K562 (cell line): ENCODE results near the gene IQCE. TPM values are rescaled to one million over a fixed set of nuclear protein-coding genes. Genes with fewer than 3 reads are reported as not detected.

Experiments used
- ATAC-seq: fragments of 200-7000 bp; cut with Tn5 transposase; 3 replicates; pipeline ENCODE4 v1.9.1; 2020; ENCODE audit warnings: moderate library complexity
- BruUV-seq: library from RNA; stranded (reverse); fragments of 400-500 nt; replicated peaks from 2 replicates; lab custom pipeline; 2021; lab: Mats Ljungman, UMichigan
- CTCF ChIA-PET: fragments of 300-600 bp; formaldehyde crosslinking; extraction: SDS; loops from one replicate; lab custom pipeline; 2021; ENCODE audit warnings: low intra/inter-chr PET ratio; lab: Yijun Ruan, JAX
- POLR2A ChIA-PET: fragments of 300-600, 350-650 bp; sonication (Branson Sonifier 250); formaldehyde crosslinking; extraction: SDS; loops from one replicate; lab custom pipeline; 2021; ENCODE audit warnings: antibody characterized with exemption, inconsistent platforms; lab: Yijun Ruan, JAX
- DNase-seq, 4 experiments: peaks; one replicate each; pipeline versions ENCODE4 v3.0.0 to v3.0.0-alpha.2; 2011 to 2018; ENCODE audit warnings: low spot score in 3 of 4, mixed read lengths in 3 of 4; ENCODE audit errors: extremely low read depth in 1 of 4
- FAIRE-seq: peaks from 2 replicates; lab custom pipeline; 2011; peaks lifted over from hg19 to GRCh38; lab: Jason Lieb, UNC
- H2AFZ ChIP-seq: 2 replicates; pipeline ENCODE4 v1.6.0; 2011; ENCODE audit warnings: low read depth, low read length, control low read depth, inconsistent platforms
- H3K27ac ChIP-seq: fragments of 200-600 bp; 3 replicates; pipeline ENCODE4 v1.8.0; 2011; ENCODE audit warnings: low read depth, mild to moderate bottlenecking, control low read depth, inconsistent platforms, low read length, moderate library complexity, mixed read lengths; ENCODE audit errors: extremely low read depth
- H3K27me3 ChIP-seq, 2 experiments: fragments of 300-600 bp in 1 of 2; 2 replicates in 1 of 2; 3 replicates in 1 of 2; pipeline versions ENCODE4 v1.6.0 to v1.8.0; 2011; ENCODE audit warnings: inconsistent platforms in 2 of 2, low read length in 2 of 2, mild to moderate bottlenecking in 1 of 2, mixed read lengths in 1 of 2, moderate library complexity in 1 of 2; ENCODE audit not compliant: control insufficient read depth in 2 of 2, insufficient read depth in 2 of 2
- H3K36me3 ChIP-seq: fragments of 300-600 bp; 3 replicates; pipeline ENCODE4 v1.8.0; 2011; ENCODE audit warnings: mild to moderate bottlenecking, low read length, inconsistent platforms; ENCODE audit not compliant: control insufficient read depth, insufficient read depth
- H3K4me1 ChIP-seq, 2 experiments: fragments of 200-600 bp in 1 of 2; replicated peaks in 1 of 2; 2 replicates in 1 of 2; 3 replicates in 1 of 2; pipeline versions ENCODE4 v1.5.1 to v1.8.0; 2011; ENCODE audit warnings: inconsistent platforms in 2 of 2, low read length in 2 of 2, mild to moderate bottlenecking in 1 of 2, mixed read lengths in 1 of 2, moderate library complexity in 1 of 2; ENCODE audit not compliant: control insufficient read depth in 2 of 2, insufficient read depth in 2 of 2
- H3K4me2 ChIP-seq: 2 replicates; pipeline ENCODE4 v1.6.1; 2011; ENCODE audit warnings: low read length, control low read depth, inconsistent platforms, mixed read lengths; ENCODE audit not compliant: insufficient read depth
- H3K4me3 ChIP-seq: fragments of 200-600 bp; sonication (generic), shearing (Covaris generic); 2 replicates; pipeline ENCODE4 v1.5.1; 2016; ENCODE audit warnings: control low read depth, inconsistent platforms
- H3K79me2 ChIP-seq: fragments of 200-600 bp; 3 replicates; pipeline ENCODE4 v1.8.0; 2011; ENCODE audit warnings: low read length, inconsistent platforms; ENCODE audit not compliant: control insufficient read depth, insufficient read depth
- H3K9ac ChIP-seq, 2 experiments: 2 replicates each; pipeline versions ENCODE4 v1.6.0 to v1.6.1; 2011; ENCODE audit warnings: low read depth in 2 of 2, low read length in 2 of 2, control low read depth in 1 of 2, inconsistent platforms in 1 of 2, mild to moderate bottlenecking in 1 of 2, mixed read lengths in 1 of 2; ENCODE audit not compliant: insufficient read depth in 1 of 2
- H3K9me1 ChIP-seq: one replicate; pipeline ENCODE4 v1.6.0; 2011; ENCODE audit warnings: inconsistent platforms, mild to moderate bottlenecking, low read length, moderate library complexity; ENCODE audit not compliant: control insufficient read depth, insufficient read depth
- H3K9me3 ChIP-seq: replicated peaks from 2 replicates; pipeline ENCODE4 v1.5.1; 2011; ENCODE audit warnings: low read depth, low read length, inconsistent platforms; ENCODE audit not compliant: control insufficient read depth, insufficient read depth
- H4K20me1 ChIP-seq: replicated peaks from 2 replicates; pipeline ENCODE4 v1.6.1; 2011; ENCODE audit warnings: low read length, inconsistent platforms, mixed read lengths; ENCODE audit not compliant: control insufficient read depth, insufficient read depth
- EGR1 ChIP-seq: fragments of 450-650 bp; conservative IDR thresholded peaks from 2 replicates; pipeline ENCODE4 v1.6.1; 2017; ENCODE audit warnings: mild to moderate bottlenecking
- FOS ChIP-seq: IDR thresholded peaks from 3 replicates; pipeline ENCODE4 v1.6.1; 2011; ENCODE audit not compliant: insufficient read length; ENCODE audit errors: extremely low read depth
- HNRNPL ChIP-seq: fragments of 200-400 bp; formaldehyde crosslinking; IDR thresholded peaks from 2 replicates; pipeline ENCODE4 v1.6.1; 2017; ENCODE audit warnings: low read depth, mild to moderate bottlenecking, low read length
- KDM2B ChIP-seq: fragments of 250-450 bp; sonication (Bioruptor Pico); IDR thresholded peaks from 2 replicates; pipeline ENCODE4 v1.8.0; 2021; ENCODE audit warnings: mild to moderate bottlenecking, moderate library complexity
- NR4A1 ChIP-seq, 2 experiments: fragments of 250-450 bp in 1 of 2; fragments of 450-650 bp in 1 of 2; sonication (Bioruptor Pico) in 1 of 2; IDR thresholded peaks; 2 replicates each; pipeline versions ENCODE4 v1.4.0 to v1.6.1; 2016 to 2020; ENCODE audit warnings: mild to moderate bottlenecking in 2 of 2, missing compliant biosample characterization in 1 of 2, missing genetic modification characterization in 1 of 2, moderate library complexity in 1 of 2
- SAFB ChIP-seq: fragments of 200-400 bp; formaldehyde crosslinking; IDR thresholded peaks from 2 replicates; pipeline ENCODE4 v1.6.1; 2017; ENCODE audit warnings: low read depth, low read length, borderline replicate concordance
- SAFB2 ChIP-seq: fragments of 200-400 bp; formaldehyde crosslinking; IDR thresholded peaks from 2 replicates; pipeline ENCODE4 v1.6.1; 2018; ENCODE audit warnings: borderline replicate concordance, low read length, low read depth, moderate library complexity; ENCODE audit not compliant: severe bottlenecking
- TAL1 ChIP-seq: fragments of 450-650 bp; IDR thresholded peaks from 2 replicates; pipeline ENCODE4 v1.6.1; 2016; ENCODE audit warnings: mild to moderate bottlenecking
- ZNF133 ChIP-seq: fragments of 250-450 bp; sonication (Bioruptor Pico); IDR thresholded peaks from 2 replicates; pipeline ENCODE4 v1.4.0; 2020; ENCODE audit warnings: mild to moderate bottlenecking
- ZNF589 ChIP-seq: fragments of 200-800 bp; sonication (Bioruptor generic); IDR thresholded peaks from 2 replicates; pipeline ENCODE4 v1.6.1; 2016; ENCODE audit warnings: low read depth, missing genetic modification characterization, missing compliant biosample characterization
- WGBS: fragments of 100-300 bp; shearing (Covaris generic); methylation state at CpG from one replicate; pipeline ENCODE4 v1.1.6; 2016; ENCODE audit warnings: low coverage, mixed read lengths; ENCODE audit not compliant: insufficient coverage; ENCODE audit errors: missing lambda C conversion rate; 5-methylcytosine and 5-hydroxymethylcytosine counted together
- in situ Hi-C: fragments of 300-500 bp; cut with MboI; formaldehyde crosslinking; loops from 4 replicates; pipeline ENCODE4 v1.15.0; 2018; ENCODE audit warnings: inconsistent platforms, mixed read lengths
- intact Hi-C: fragments of 100-400 bp; cut with micrococcal nuclease; formaldehyde crosslinking; loops from 2 replicates; pipeline ENCODE4 v1.14.2; 2022
- polyA plus RNA-seq, 8 experiments: library from polyadenylated mRNA; depleted of rRNA in 4 of 8; stranded (reverse) in 5 of 8; unstranded in 3 of 8; fragments of >200 nt; fragmentation: Nextera tagmentation in 2 of 8; fragmentation: Illumina TruSeq in 1 of 8; extraction: Ambion mirVana in 2 of 8; extraction: Trizol in 1 of 8; gene quantifications; 2 replicates each; pipeline versions ENCODE4 v1.2.1 to v1.2.3, GENCODE V29; 2011 to 2014; ENCODE audit warnings: inconsistent platforms in 1 of 8, missing spikeins in 1 of 8
- total RNA-seq, 7 experiments: library from RNA; depleted of rRNA in 6 of 7; stranded (reverse); fragments of >200 nt in 6 of 7; fragmentation: Illumina TruSeq in 2 of 7; extraction: Trizol in 2 of 7; gene quantifications; 2 replicates each; pipeline versions ENCODE4 v1.2.1 to v1.2.3, GENCODE V29; 2011 to 2021; ENCODE audit warnings: low replicate concordance in 1 of 7
- TF ChIP-seq, protein P1 (sequence below): sonication (generic); formaldehyde crosslinking; IDR thresholded peaks from 2 replicates; pipeline ENCODE4 v1.8.1; 2023; ENCODE audit warnings: mild to moderate bottlenecking, missing genetic modification reagents
- TF ChIP-seq, protein P2 (sequence below), 2 experiments: fragments of 450-650 bp in 1 of 2; sonication (generic) in 1 of 2; formaldehyde crosslinking in 1 of 2; IDR thresholded peaks in 1 of 2; conservative IDR thresholded peaks in 1 of 2; 2 replicates each; pipeline versions ENCODE4 v1.6.1 to v1.8.1; 2016 to 2023; ENCODE audit warnings: mild to moderate bottlenecking in 2 of 2, moderate library complexity in 2 of 2, inconsistent platforms in 1 of 2, missing genetic modification reagents in 1 of 2
- TF ChIP-seq, protein P3 (sequence below): fragments of 200-800 bp; sonication (Bioruptor generic); IDR thresholded peaks from 2 replicates; pipeline ENCODE4 v1.6.1; 2017; ENCODE audit warnings: missing genetic modification characterization, missing compliant biosample characterization
- TF ChIP-seq, protein P4 (sequence below), 2 experiments: fragments of 450-650 bp; IDR thresholded peaks; 2 replicates each; pipeline ENCODE4 v1.6.1; 2016

Gene IQCE
- total and polyA plus RNA-seq, 9 of the 15 experiments (the other 6 are each of a cell fraction or from before 2014, with no cell fraction given): 0.18 to 8.5 (median 4.2) TPM

DNA sequence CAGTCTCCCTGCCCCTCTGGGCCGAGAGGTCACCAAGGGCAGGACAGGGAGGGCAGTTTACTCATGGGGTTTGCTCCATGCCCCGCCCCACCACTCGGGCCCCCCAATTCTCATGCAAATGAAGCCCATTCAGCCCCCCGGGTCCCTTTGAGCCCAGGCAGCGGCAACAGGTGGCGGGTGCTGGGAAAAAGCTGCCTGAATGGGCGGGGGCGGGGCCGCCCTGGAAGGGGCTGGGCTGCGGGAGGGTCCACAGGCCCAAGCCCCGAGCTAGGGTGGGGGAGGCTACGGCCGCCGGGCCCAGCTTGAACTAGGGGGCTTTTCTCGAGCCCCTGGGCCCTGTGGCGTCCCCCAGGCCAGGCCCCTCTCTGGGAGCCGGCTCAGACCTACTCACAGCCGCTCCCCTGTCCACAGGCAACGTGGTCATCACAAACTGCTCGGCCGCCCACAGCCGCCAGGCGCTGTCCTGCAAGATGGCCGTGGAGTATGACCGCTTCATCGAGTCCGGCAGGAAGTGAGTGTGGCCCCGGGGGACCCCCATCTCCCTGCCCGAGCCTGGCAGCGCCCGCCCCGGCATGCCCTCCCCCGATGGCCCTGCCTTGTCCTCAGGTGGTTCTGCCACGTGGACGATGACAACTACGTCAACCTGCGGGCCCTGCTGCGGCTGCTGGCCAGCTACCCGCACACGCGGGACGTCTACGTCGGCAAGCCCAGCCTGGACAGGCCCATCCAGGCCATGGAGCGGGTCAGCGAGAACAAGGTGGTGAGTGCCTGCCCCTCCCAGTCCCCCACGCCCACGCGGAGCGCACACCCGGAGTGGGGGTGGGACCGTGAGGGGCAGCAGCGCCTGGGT lies 33.7 kb upstream of the IQCE start:
- no peak overlapping the region for H3K4me2 ChIP-seq
- no TSS peak for BruUV-seq
- TF ChIP-seq, protein P1, sequence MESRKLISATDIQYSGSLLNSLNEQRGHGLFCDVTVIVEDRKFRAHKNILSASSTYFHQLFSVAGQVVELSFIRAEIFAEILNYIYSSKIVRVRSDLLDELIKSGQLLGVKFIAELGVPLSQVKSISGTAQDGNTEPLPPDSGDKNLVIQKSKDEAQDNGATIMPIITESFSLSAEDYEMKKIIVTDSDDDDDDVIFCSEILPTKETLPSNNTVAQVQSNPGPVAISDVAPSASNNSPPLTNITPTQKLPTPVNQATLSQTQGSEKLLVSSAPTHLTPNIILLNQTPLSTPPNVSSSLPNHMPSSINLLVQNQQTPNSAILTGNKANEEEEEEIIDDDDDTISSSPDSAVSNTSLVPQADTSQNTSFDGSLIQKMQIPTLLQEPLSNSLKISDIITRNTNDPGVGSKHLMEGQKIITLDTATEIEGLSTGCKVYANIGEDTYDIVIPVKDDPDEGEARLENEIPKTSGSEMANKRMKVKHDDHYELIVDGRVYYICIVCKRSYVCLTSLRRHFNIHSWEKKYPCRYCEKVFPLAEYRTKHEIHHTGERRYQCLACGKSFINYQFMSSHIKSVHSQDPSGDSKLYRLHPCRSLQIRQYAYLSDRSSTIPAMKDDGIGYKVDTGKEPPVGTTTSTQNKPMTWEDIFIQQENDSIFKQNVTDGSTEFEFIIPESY: peak; percentile 96
- TF ChIP-seq, protein P2, sequence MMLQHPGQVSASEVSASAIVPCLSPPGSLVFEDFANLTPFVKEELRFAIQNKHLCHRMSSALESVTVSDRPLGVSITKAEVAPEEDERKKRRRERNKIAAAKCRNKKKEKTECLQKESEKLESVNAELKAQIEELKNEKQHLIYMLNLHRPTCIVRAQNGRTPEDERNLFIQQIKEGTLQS (IDR thresholded peaks at IDR 0.05): no peak
- TF ChIP-seq, protein P2 (CRISPR knock-in tag; conservative IDR thresholded peaks at IDR 0.05): no peak
- TF ChIP-seq, protein P3, sequence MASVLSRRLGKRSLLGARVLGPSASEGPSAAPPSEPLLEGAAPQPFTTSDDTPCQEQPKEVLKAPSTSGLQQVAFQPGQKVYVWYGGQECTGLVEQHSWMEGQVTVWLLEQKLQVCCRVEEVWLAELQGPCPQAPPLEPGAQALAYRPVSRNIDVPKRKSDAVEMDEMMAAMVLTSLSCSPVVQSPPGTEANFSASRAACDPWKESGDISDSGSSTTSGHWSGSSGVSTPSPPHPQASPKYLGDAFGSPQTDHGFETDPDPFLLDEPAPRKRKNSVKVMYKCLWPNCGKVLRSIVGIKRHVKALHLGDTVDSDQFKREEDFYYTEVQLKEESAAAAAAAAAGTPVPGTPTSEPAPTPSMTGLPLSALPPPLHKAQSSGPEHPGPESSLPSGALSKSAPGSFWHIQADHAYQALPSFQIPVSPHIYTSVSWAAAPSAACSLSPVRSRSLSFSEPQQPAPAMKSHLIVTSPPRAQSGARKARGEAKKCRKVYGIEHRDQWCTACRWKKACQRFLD (CRISPR knock-in tag): no peak
- TF ChIP-seq ZNF133 (CRISPR knock-in tag) (no peak), TAL1 (no peak), HNRNPL (0 out of 2 replicates have a peak, but pooled peaks have one; percentile 67), KDM2B (CRISPR knock-in tag) (no peak), FOS (no peak), EGR1 (peak; percentile 77), SAFB2 (no peak), ZNF589 (CRISPR knock-in tag) (no peak), SAFB (0 out of 2 replicates have a peak, but pooled peaks have one; percentile 33), NR4A1 (CRISPR knock-in tag; IDR thresholded peaks at IDR 0.05) (no peak), NR4A1 (tag; IDR thresholded peaks at IDR 0.05) (no peak)
- TF ChIP-seq, protein P4, sequence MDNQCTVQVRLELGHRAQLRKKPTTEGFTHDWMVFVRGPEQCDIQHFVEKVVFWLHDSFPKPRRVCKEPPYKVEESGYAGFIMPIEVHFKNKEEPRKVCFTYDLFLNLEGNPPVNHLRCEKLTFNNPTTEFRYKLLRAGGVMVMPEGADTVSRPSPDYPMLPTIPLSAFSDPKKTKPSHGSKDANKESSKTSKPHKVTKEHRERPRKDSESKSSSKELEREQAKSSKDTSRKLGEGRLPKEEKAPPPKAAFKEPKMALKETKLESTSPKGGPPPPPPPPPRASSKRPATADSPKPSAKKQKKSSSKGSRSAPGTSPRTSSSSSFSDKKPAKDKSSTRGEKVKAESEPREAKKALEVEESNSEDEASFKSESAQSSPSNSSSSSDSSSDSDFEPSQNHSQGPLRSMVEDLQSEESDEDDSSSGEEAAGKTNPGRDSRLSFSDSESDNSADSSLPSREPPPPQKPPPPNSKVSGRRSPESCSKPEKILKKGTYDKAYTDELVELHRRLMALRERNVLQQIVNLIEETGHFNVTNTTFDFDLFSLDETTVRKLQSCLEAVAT (IDR thresholded peaks at IDR 0.05): 0 out of 4 replicates have a peak, but pooled peaks of 1 of the 2 experiments have one; percentile 54

More for the DNA sequence above, 33.7 kb upstream of the IQCE start:
- in situ Hi-C loops (no loop called here), intact Hi-C loops (no loop called here)
- CTCF ChIA-PET: no interaction called here
- Histone ChIP-seq H3K9me3 (no peaks in the 10 kb centered on the region), H3K4me3 (no peak overlapping the region), H3K9ac (0 out of 4 replicates have a peak overlapping the region, but pooled peaks of 1 of the 2 experiments have one; percentile 5), H3K4me1 (peaks cover 16 to 92% of the 10 kb centered on the region in 2 experiments), H2AFZ (no peak overlapping the region), H3K79me2 (no peaks in the 10 kb centered on the region), H4K20me1 (peaks cover 4% of the 10 kb centered on the region), H3K9me1 (no peaks in the 10 kb centered on the region), H3K36me3 (no peaks in the 10 kb centered on the region), H3K27ac (no peak overlapping the region), H3K27me3 (peaks cover 0 to 14% of the 10 kb centered on the region in 2 experiments; a peak in 2 of 5 replicates)
- no peak for FAIRE-seq
- 57% methylated on average over 24 of the region's 53 CpGs for WGBS
- POLR2A ChIA-PET: interaction anchor here (0.5 to 1.0 kb wide), 3 partner anchors 15 to 125 kb away, joined by 3 read pairs; no protein-coding TSS in a partner anchor
- DNase-seq: peak in 1 of 4 experiments; percentile 36
- ATAC-seq: no peak
